ENCODE results near the gene MPHOSPH6. TPM values are rescaled to one million over a fixed set of nuclear protein-coding genes. Genes with fewer than 3 reads are reported as not detected.

MPHOSPH6 gene
- total and polyA plus RNA-seq, 2 of the 4 experiments (the other 2 are of a cell fraction) = 5.4 to 15.5 TPM

GRCh38 chr16:82194086-82194485 lies 24.1 kb upstream of the MPHOSPH6 start:
- WGBS, 2 experiments (ENCODE audit: extremely low coverage in 2 of 2, insufficient read length in 1 of 2) = no CpG with 5 or more reads among the region's 1 CpG
- no peak overlapping the region for H2AK9ac ChIP-seq (replicated peaks; ENCODE audit: low read depth, low read length, poor library complexity)
- no peak overlapping the region for H3K9ac ChIP-seq (ENCODE audit: low read depth, low read length)
- ChIA-PET CTCF (no interaction called here), POLR2A (ENCODE audit: unreplicated experiment) (no interaction called here)
- TF ChIP-seq MXI1 (IDR thresholded peaks at IDR 0.05; ENCODE audit: borderline replicate concordance, low read depth, low read length) (no peak), FOS (IDR thresholded peaks at IDR 0.05; ENCODE audit: low read depth, low read length) (no peak), CEBPB (IDR thresholded peaks at IDR 0.05; ENCODE audit: low read depth, low read length) (no peak), RFX5 (IDR thresholded peaks at IDR 0.05; ENCODE audit: low read depth, low read length) (no peak), SMC3 (IDR thresholded peaks at IDR 0.05; ENCODE audit: low read depth, low read length) (no peak), RCOR1 (IDR thresholded peaks at IDR 0.05; ENCODE audit: insufficient replicate concordance, low read length) (no peak), CHD1 (IDR thresholded peaks at IDR 0.05; ENCODE audit: low read depth, low read length) (no peak), BHLHE40 (IDR thresholded peaks at IDR 0.05; ENCODE audit: low read depth, low read length) (no peak)
- TF ChIP-seq, protein P1, sequence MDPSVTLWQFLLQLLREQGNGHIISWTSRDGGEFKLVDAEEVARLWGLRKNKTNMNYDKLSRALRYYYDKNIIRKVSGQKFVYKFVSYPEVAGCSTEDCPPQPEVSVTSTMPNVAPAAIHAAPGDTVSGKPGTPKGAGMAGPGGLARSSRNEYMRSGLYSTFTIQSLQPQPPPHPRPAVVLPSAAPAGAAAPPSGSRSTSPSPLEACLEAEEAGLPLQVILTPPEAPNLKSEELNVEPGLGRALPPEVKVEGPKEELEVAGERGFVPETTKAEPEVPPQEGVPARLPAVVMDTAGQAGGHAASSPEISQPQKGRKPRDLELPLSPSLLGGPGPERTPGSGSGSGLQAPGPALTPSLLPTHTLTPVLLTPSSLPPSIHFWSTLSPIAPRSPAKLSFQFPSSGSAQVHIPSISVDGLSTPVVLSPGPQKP (IDR thresholded peaks at IDR 0.05; ENCODE audit: borderline replicate concordance, low read depth, low read length) = no peak
- intact Hi-C loops (cut with micrococcal nuclease) = no loop called here
- no peak overlapping the region for H2BK5ac ChIP-seq (ENCODE audit: low read depth, low read length, poor library complexity, severe bottlenecking)
- H3K18ac ChIP-seq (ENCODE audit: low read depth, low read length) = peak overlapping the region; percentile 40
- in situ Hi-C loops (cut with MboI; ENCODE audit: low sequenced_read_pairs) = no loop called here
- peaks cover 9% of the 10 kb centered on the region for H3K4me1 ChIP-seq (ENCODE audit: control insufficient read depth, insufficient read depth, low read length)
- H4K5ac ChIP-seq (ENCODE audit: low read depth, low read length) = no peak overlapping the region
- peak; percentile 27; the same call in 1 of the 2 replicates for ATAC-seq (ENCODE audit: low read depth)
- H3K4me2 ChIP-seq (ENCODE audit: low read depth, low read length) = no peak overlapping the region
- H3K56ac ChIP-seq (ENCODE audit: extremely low read depth, insufficient read depth, low read length) = no peak overlapping the region
- no peaks in the 10 kb centered on the region for H3K9me3 ChIP-seq (ENCODE audit: control insufficient read depth, insufficient read depth, low read length)
- H2BK20ac ChIP-seq (ENCODE audit: low read depth, low read length) = no peak overlapping the region
- H2BK15ac ChIP-seq (ENCODE audit: low read depth, low read length) = no peak overlapping the region
- H4K91ac ChIP-seq (ENCODE audit: insufficient read depth, low read depth, low read length) = no peak overlapping the region
- H3K27me3 ChIP-seq (ENCODE audit: control insufficient read depth, insufficient read depth, low read length) = no peaks in the 10 kb centered on the region
- peaks cover 7% of the 10 kb centered on the region for H3K9me1 ChIP-seq (ENCODE audit: insufficient read depth, low read length)
- H3K23ac ChIP-seq (ENCODE audit: low read depth, low read length) = no peak overlapping the region
- H4K8ac ChIP-seq (ENCODE audit: low read depth in 2 of 2, low read length in 2 of 2) = no peak overlapping the region; a peak in 1 of 4 replicates
- no peak overlapping the region for H2BK120ac ChIP-seq (ENCODE audit: low read depth, low read length)
- no TSS peak for BruUV-seq (replicated peaks)
- no peak overlapping the region for H3K27ac ChIP-seq (ENCODE audit: insufficient read depth, low read length)
- dilution Hi-C loops (cut with HindIII; ENCODE audit: low sequenced_read_pairs, unreplicated experiment) = no loop called here
- H3K36me3 ChIP-seq (ENCODE audit: control insufficient read depth, insufficient read depth, low read length) = no peaks in the 10 kb centered on the region
- H3K4me3 ChIP-seq (ENCODE audit: insufficient read depth, low read depth, low read length) = no peak overlapping the region
- H4K20me1 ChIP-seq (ENCODE audit: insufficient read depth, low read length) = no peaks in the 10 kb centered on the region
- no peak for DNase-seq
- no peak overlapping the region for H2AK5ac ChIP-seq (ENCODE audit: low read depth, low read length)
- no peak overlapping the region for H2AFZ ChIP-seq (replicated peaks; ENCODE audit: low read length, poor library complexity)
- no peaks in the 10 kb centered on the region for H3K79me1 ChIP-seq (ENCODE audit: low read depth in 1 of 2, low read length in 2 of 2)
- H3K4ac ChIP-seq (ENCODE audit: low read depth, low read length) = no peak overlapping the region
- H3K14ac ChIP-seq (replicated peaks; ENCODE audit: low read depth, low read length) = no peak overlapping the region

All from IMR-90 (cell line).